Stimulated activated CD4-positive, alpha-beta T cell treated with anti-CD3 and anti-CD28 coated beads, Interleukin-1b, Interleukin-23, amount 100 ng/mL, for 24 hours (primary cell): ENCODE measurements around the gene LDLRAP1.

Experiments
- DNase-seq, 4 experiments: peaks; one replicate each; pipeline ENCODE4 v3.0.0-alpha.2; 2020; ENCODE audit warnings: low read depth in 4 of 4, low spot score in 1 of 4

Gene LDLRAP1

GRCh38 chr1:25541889-25542658 is 1.3 kb upstream of the LDLRAP1 start:
- DNase-seq = no peak

GRCh38 chr1:25543005-25543424 is 391 bp upstream of the LDLRAP1 start:
- DNase-seq = no peak

- no peak for DNase-seq
Measured at GRCh38 chr1:25544243-25544764, 898 bp downstream of the LDLRAP1 start.

GRCh38 chr1:25544819-25545218 is 1.4 kb downstream of the LDLRAP1 start:
- DNase-seq = no peak

- no peak for DNase-seq
Measured at GRCh38 chr1:25545767-25546166, 2.4 kb downstream of the LDLRAP1 start.

GRCh38 chr1:25546193-25546592 is 2.8 kb downstream of the LDLRAP1 start:
- DNase-seq = no peak

DNA sequence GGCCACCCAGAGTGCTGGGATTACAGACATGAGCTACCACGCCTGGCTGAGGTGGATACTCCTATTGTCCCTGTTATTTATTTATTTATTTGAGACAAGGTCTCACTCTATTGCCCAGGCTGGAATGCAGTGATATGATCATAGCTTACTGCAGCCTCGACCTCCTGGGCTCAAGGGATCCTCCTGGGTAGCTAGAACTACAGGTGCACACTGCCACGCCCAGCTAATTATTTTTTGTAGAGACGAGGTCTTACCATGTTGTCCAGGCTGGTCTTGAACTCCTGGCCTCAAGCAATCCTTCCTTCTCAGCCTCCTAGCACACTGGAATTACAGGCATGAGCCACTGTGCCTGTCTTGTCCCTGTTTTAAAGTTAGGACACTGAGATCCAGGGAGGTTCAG is 5.2 kb downstream of the LDLRAP1 start:
- DNase-seq = no peak

DNA sequence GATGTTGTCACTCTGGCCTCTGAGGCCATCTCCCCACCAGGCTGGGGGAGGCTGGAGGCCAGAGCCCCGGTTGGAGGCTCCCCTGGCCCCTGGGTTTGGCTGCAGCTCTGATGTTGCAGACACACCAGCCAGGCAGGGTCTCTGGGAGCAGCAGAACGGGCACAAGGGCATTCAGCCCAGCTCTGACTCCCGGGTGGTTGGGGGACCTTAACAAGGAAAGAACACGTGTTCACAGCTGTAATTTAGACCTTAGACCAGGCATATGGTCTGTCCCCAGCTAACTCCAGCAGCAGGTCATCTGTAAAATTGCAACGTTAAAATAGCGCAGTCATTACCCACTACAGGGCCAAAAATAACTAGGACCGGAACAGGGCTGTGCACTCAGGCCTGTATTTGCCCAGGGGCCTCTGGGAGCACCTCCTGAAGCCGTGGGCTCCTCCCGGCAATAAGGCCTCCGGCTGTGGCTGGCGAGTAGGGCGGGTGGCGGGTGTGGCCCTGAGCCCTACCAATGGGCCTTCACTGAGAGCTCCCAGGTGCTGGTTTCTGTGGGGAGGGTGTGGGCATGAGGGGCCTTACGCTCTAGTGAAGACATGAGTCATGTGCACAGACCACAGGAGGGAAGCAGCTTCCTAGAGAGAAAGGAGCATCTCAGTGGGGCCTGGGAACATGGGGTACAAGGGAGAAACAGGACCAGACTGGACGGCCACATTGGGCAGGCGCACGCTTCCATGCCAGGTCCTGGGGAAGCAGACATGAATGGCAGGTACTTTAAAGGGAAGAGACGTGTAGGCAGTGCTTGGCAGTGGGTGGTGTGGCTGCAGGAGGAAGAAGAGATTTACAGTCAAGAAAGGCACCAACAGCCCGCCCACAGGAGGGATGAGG is 6.1 kb downstream of the LDLRAP1 start:
- peak; percentile 30 to 86 (median 54) for DNase-seq

DNA sequence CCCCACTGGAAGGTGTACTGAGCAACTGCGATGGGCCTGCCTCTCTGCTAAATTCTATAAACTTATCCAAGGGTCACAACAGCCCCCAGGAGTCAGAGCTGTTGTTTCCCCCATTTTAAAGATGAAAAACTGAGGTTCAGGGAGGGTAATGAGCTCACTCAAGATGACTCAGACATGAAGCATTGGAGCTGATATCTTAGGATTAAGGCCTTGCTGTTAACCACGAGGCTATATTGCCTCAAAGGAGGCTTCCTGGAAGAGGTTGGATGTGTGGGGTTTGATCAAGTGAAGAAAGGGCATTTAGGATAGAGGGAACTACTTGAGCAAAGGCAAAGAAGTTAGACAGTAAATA is 6.7 kb downstream of the LDLRAP1 start:
- DNase-seq = no peak

DNA sequence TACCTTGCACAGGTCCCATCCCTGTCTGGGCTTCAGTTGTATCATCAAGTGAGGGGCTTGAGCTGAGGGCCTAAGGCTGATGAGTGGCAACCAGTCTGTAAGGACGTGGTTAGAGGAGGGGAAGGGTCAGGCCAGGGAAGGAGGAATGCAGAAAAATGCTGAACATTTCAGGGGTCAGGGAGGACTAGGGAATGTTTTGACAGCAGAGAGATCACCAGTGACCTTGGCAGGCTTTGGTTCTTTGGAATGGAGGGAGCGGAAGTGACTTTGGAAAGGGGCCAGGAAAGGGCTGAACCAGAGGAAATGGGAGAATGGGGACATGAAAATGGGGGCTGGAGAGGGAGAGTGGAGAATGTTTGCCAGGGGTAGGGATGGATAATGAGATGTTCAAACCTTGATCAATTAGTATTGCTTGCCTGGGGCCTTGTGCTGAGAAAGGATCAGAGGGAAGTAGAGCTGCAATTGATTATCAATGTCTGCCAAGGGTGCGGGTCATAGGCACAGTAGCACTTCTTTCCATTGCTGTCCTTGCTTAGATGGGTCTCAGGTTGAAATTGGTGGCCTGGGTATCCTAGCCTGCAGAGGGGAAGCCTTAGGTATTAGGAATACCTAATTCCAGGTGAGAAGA is 7.4 kb downstream of the LDLRAP1 start:
- DNase-seq = no peak

DNA sequence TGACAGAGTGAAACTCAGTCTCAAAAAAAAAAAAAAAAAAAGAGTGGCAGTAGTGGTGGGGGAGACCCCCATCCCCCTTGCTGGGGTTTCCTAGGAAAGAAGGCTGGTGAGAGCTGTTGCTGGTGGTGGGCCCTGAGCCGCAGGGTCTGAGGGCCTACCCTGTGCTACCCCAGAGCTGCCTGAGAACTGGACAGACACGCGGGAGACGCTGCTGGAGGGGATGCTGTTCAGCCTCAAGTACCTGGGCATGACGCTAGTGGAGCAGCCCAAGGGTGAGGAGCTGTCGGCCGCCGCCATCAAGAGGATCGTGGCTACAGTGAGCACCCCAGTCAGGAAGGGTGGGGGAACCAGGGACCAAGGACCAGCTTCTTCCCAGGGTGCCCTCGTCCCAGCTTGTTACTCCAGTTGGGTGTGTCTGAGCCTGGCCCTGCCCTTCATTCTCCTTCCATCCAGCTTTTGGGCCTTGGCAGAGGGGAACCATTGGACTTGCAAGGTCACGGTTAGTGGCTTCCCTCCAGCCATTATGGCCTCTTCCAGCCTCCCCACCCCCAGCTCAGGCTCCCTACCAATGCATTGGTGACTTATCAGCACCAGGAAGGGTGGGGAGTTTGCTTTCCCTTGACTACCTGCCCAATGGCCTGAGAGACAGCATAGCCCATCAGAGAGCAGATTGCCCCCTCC is 10.5 kb downstream of the LDLRAP1 start:
- no peak for DNase-seq

DNA sequence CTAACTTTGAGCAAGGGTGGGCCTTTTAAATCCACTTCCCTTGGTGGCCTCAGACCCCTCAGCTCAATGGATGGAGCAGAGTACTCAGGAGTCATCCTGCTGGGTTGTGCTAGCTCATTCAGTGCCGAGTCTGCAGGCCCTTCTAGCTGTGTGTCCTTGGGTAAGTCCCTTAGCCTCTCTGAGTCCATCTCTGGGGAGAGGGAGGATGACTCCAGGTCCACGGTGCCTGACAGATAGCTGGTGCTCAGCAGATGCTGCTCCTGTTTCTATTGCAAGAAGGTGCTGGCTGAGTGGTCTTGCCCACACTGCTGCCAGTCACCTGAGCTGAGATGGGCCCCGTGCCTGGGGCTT is 11.0 kb downstream of the LDLRAP1 start:
- DNase-seq = no peak

DNA sequence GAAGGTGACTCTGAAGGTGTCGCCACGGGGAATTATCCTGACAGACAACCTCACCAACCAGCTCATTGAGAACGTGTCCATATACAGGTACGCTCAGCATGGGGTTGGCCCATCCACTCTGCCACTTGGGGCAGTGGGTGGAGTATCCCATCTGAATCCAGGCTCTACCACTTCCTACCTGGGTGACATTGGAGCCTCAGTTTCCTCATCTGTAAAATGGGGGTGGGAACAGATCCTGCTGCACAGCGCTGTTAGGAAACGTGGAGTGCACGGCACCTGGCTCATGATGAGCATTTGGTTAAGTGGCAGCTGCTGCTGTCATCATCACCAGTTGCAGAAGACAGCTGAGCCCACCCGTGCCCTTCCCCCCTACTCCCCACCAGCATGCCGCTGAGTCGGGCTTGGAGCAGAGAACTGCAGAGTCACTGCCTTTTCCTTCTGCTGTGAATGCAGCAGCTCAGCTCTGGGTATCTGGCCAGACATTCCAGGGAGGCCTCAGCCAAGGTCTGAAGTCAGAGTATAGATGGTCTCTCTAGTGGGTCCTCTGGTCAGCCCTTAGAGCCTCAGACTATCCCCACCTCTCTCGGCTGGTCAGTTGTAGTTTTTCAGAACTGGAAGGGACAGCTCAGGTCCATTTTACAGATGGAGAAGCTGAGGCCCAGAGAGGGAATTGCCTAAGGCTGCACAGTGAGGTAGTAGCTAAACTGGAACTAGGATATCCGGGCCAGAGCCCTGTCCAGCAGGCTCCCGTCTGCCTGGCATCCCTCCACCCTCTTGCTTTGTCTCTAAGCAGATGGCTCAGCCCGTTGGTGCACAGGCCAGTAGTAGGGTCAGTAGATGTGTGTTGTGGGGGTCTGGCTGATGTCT is 11.7 kb downstream of the LDLRAP1 start:
- no peak for DNase-seq

DNA sequence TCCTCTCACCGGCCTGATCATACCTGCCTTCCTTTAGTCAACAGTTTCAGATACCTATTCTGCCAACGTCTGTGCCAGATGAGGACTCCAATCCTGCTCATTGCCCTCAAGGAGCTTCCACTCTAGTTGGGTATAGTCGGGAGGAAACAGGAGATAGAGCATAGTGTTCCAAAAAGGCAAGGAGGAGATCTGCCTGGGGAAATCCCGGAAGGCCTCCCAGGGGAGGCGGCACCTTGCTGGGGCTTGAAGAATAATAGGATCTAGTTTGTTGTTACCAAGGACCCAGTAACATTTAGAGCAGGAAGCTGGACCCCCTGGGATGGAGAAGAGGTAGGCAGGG is 12.3 kb downstream of the LDLRAP1 start:
- no peak for DNase-seq

- no peak for DNase-seq
Measured at GRCh38 chr1:25556132-25556670, 12.8 kb downstream of the LDLRAP1 start.

DNA sequence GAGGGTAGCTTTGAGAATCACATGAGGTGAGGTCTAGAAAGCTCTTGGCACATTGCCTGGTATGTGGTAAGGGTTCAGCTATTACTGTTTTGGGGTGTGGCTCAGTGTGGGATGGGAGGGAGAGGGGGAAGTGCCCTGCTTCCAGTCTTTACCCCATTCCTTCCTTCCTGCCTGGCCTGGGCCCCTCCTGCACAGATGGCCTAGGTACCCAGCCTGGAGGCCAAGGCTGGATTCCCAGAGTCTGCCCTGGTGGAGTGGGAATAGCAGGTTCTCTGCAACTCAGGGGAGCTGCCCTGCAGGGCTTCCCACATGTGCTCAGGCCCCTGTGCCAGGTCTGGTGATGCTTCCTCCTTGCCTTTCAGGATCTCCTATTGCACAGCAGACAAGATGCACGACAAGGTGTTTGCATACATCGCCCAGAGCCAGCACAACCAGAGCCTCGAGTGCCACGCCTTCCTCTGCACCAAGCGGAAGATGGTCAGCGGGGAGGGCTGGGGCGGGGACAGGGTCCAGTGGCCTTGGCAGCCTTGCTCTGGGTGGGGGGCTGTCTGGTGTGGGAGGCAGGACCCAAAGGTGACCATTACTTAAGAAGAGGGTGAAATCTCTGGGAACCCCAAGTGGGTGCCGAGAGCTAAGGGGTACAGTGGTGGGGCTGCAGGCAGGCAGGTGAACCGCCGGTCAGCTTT is 13.5 kb downstream of the LDLRAP1 start:
- no peak for DNase-seq

- no peak for DNase-seq
Measured at GRCh38 chr1:25557543-25557942, 14.1 kb downstream of the LDLRAP1 start.

GRCh38 chr1:25559031-25559430 is 15.6 kb downstream of the LDLRAP1 start:
- no peak for DNase-seq

GRCh38 chr1:25560001-25560400 is 16.6 kb downstream of the LDLRAP1 start:
- no peak for DNase-seq

DNA sequence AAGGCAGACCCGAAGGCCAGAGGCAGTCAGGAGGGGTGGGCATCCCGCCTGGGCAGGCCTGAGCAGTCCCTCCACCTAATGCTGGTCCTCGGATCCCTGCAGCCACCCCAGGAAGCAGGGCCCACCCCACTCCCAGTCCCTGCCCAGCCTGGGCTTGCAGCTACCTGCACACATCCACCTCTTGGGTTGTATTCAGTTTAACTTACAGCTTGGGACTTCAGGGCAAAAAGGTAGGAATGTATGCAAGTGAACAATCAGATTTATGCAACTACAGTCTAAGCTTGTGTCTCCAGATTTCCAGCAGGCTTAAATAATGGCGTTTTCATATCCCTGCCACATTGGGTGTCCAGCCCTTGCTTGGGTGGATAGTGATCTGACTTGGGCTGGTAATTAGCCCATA is 17.4 kb downstream of the LDLRAP1 start:
- no peak for DNase-seq
